SH-SY5Y (cell line): ENCODE results near the gene AGBL1.

Experiments used
- GATA2 ChIP-seq: IDR thresholded peaks from 2 replicates; pipeline ENCODE4 v1.6.1; 2011; ENCODE audit warnings: mild to moderate bottlenecking, low read depth, low read length
- GATA3 ChIP-seq: IDR thresholded peaks from 2 replicates; pipeline ENCODE4 v1.6.1; 2011; ENCODE audit warnings: low read depth, mild to moderate bottlenecking, low read length, moderate library complexity

GRCh38 chr15:86136861-86137260, 57.2 kb downstream of the AGBL1 start:
- no peak for TF ChIP-seq GATA3
- TF ChIP-seq GATA2, result no peak
